ELR (cell line): ENCODE data around the gene FAM219A.
"Not testable (repeated sequence)": the region's sequence is repeated elsewhere in the genome, so short reads cannot be mapped to it uniquely, and the experiment has no call there.

ENCODE experiments used
- DNase-seq: peaks from one replicate; pipeline ENCODE4 v3.0.0-alpha.2; 2015; ENCODE audit warnings: low read depth

The FAM219A gene

GRCh38 chr9:34482746-34483145 lies 24.4 kb upstream of the FAM219A start:
- not testable (repeated sequence) for DNase-seq

DNA sequence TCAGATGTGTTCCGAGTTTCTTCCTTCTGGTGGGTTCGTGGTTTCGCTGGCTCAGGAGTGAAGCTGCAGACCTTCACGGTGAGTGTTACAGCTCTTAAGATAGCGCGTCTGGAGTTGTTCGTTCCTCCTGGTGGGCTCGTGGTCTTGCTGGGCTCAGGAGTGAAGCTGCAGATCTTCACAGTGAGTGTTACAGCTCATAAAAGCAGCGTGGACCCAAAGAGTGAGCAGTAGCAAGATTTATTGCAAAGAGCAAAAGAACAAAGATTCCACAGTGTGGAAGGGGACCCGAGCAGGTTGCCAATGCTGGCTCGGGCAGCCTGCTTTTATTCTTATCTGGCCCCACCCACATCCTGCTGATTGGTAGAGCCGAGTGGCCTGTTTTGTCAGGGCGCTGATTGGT lies 23.2 kb upstream of the FAM219A start:
- not testable (repeated sequence) for DNase-seq

DNA sequence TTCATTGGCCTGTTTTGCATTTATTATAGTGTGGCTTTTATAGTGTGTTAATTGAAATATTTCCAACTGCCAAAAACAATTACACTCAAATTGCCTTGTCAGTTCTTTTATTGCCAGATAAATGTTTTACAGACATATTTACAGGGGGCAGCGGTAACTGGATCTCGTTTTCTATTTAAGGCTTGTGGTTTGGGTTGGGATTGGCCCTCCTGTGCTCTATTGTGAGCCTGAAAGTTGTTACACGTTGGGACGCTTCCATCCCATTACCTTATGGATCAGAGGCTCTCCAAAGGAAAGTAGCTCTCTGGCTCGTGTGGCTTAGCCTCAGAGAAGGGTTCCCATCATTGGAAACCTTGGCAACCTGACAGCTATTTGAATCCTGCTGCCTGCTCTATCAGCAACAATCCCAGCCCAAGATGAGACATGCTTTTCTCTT lies 21.1 kb upstream of the FAM219A start:
- DNase-seq = no peak

DNA sequence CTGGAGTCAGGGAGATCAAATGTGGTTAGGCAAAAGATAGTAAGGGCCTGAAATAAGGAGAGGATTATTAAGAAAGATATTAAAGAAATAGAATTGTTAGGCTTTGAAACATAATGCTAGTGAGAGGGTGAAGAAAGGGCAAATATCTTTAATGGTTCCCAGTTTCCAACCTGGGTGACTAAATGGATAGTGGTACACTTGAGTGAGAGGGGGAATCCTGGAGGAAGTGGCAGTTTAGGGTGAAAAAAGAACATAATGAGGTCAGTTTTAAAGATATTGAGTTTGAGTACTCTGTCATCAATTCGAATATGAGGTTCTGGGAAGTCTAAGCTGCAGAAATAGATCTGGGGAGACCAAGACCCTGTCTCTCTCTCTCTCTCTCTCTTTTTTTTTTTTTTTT lies 19.2 kb upstream of the FAM219A start:
- no peak for DNase-seq

DNA sequence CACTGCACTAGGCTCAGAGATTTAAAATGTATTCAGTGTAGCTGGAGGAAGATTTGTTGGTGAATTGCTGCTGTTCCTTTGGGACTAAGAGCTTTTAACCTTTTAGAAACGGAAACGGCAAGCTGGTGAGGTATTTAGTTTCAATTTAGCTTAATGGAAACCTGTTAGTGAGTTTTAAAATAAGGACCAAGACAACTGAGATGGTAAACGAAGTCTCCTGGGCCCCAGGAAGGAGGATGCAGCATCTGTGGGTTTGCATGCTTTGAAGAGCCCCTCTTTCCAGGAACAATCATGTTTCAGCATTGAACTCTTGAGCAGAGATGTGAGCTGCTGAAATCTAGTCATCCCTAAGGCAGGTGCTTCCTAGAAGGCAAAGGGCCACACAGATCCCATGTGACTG lies 16.7 kb upstream of the FAM219A start:
- DNase-seq = no peak

DNA sequence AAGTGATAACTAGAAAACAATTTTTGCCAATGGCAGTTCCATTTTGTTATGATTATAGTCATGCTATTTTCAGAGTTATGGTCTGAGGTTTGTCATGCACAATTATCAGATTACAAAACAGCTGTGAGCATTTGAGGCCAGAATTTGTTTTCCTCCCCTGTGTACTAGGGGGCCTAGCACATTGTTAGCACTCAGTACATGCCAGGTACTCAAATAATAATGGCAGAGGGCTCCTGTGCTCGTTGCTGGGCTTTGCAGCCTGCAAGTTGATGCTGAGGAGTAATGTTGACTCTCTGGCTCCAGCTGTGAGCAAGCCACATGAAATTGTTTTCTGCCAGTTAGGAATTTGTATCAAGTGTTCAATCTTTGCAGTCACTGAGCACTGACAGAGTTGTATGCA lies 7.1 kb upstream of the FAM219A start:
- DNase-seq = no peak

GRCh38 chr9:34464571-34464970 lies 6.2 kb upstream of the FAM219A start:
- no peak for DNase-seq

DNA sequence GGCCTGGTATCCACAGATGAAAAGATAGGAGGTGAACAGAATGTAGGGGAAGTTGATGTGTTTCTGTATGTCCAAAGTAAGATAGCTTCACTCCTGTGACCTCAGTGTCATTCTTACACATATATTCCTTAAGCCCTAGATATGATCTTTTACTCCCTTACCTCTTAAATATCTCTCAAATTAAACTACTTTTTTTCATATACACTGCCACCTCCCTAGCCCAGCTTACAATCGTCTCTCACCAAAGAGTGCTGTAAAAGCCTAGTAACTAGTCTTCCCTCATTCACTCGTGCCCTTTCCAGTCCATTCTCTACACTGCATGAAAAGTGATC lies 5.5 kb upstream of the FAM219A start:
- no peak for DNase-seq

DNA sequence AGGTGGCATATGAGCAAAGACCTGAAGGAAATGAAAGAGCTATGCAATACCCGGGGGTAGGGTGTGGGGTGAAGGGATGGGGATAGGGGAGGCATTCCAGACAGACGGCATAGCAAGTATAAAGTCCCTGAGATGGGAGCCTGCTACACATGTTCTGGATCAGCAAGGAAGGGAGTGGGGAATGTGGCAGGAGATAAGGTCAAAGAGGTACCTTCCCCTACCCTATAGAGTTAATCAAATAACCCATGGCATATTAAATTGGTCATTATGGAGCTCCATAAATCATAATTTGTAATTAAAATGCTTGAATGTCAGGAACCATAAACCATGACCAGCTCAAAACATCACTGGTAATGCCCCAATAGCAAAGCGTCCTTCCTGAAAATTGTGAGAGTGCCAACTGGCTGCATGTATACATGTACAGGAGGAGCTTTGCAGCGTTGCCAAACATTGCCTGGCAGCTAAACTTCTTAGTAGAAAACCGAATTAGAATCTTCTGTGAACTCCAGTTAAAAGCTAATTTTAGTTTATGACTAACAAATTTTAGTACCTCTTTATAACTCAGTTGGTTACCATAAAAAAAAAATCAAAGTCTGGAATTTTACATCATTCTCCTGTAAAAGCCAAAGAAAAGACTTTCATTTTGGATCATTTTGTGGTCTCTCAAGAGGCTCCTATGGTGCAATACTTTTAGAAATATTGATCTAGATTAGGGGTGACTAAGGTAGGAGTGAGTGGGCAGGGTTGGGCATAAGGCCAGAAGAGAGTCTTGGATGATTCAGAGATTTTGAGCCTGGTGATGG lies 4.9 kb upstream of the FAM219A start:
- DNase-seq = peak; percentile 90

- peak; percentile 51 for DNase-seq
Observed at GRCh38 chr9:34459941-34460340, 1.6 kb upstream of the FAM219A start.

GRCh38 chr9:34459356-34459755 lies 986 bp upstream of the FAM219A start:
- no peak for DNase-seq

DNA sequence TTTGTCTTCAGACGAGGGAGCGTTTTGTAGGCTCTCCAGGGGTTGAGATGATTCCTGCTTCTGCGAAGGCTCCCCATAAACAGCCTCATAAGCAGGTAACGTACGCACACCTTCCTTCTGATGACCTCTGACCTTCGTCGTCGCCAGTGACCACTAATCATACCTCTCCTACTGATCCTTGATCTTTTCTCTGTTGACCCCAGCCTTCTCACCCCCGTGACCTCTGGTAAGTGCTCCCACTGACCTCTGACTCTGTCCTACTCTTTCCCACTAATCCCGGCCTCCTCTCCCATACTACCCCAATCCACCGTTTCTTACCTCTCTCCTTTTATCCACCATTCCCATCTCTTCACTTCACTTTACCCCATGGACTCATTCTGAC lies 580 bp upstream of the FAM219A start:
- DNase-seq = no peak

GRCh38 chr9:34457266-34458012 lies 931 bp downstream of the FAM219A start:
- DNase-seq = peak; percentile 84

DNA sequence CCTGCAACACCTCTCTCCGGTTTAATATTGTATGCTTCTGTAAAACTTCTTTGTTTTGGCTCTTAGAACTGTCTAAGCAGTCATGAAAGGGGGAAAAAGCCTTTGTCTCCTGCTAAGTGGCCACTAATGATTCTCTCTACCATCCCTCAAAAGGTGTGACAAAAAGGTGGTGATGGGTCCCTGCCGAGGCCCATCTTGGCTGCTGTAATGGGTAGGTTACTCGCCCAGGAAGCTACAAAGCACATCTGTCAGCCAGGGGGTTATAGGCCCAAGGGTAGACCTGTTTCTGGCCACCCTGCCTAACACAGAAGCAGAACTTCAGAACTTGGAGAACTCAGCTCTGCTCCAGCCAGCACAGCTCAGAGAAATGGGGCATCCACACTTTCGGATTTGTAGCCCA lies 1.6 kb downstream of the FAM219A start:
- DNase-seq = no peak

- no peak for DNase-seq
Observed at GRCh38 chr9:34456151-34456550, 2.2 kb downstream of the FAM219A start.

DNA sequence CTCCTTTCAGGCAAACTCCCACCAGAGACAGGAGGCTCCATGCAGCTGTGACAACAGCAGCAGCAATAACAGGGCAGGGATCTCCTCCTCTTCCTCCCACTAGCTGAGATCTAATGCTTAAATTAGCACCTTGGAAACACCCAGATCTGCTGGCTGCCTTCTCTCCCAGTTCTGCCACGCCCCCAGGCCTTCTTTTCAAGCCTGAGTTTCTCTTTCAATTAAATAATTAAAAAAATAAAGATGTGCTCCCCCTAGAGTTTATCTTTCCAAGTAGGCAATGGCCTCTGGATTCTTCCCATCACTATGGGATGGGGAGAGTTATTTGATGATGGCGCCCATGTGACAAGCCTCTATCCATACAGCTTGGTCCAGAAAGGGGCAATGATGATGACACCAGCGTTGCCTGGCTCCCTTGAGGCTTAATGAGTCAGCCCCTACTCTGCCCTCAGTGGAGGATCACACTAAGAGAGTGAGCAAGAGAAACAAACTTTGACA lies 3.8 kb downstream of the FAM219A start:
- DNase-seq = peak; percentile 88

DNA sequence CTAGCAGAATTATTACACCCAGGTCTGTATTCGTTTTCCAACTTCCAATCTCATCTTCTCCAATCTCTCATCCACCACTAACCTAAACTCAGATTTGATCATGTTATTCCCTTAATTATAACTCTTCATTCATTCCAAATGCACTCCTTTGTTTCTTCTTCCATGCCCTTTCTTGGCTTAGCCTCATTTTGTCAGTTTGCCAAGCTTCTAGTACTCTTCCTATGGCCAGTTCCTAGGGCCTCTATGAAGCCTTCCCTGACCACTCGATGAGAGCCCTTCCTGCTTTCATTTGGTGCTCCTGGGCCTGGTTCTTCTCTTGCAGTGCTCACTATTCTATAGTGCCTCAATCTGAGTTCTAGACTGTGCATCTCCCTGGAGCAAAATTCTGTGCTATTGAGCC lies 5.8 kb downstream of the FAM219A start:
- no peak for DNase-seq

GRCh38 chr9:34451545-34451944 lies 6.8 kb downstream of the FAM219A start:
- DNase-seq = peak; percentile 57

DNA sequence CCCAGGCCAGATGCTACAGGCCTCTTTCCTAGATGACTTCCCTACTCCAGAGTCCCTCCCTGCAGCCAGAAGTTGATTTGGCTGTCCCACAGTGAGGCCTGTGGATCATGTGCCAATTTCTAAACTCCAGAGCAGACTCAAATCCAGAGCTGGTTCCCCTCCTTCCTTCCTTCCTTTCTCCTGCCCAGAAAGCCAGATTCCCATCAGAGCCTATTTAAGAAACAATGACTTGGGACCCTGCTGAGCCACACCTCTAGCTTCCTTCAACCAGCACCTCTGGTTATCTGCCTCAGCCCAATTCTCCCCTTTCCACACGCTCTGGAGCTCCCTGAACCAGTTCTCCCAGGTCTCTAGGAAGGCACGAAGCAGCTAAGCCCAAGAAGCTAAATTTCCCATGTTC lies 7.2 kb downstream of the FAM219A start:
- DNase-seq = no peak

DNA sequence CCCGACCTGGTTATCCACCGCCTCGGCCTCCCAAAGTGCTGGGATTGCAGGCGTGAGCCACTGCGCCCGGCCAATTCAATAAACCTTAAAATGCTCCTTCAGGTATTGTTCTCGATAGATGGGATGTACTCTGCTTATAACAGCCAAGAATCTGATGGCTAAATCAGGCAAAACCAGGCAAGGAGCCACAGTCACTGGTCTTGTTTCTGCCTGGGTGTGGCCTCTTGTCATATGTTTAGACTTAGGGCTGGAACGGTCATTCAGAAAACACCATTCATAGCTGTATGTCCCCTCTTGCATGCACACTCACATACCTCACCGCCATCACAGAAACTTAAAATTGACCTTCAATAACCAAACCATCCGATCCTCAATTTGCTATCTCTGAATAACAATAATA lies 7.7 kb downstream of the FAM219A start:
- no peak for DNase-seq

- no peak for DNase-seq
Observed at GRCh38 chr9:34446951-34447350, 11.4 kb downstream of the FAM219A start.

- no peak for DNase-seq
Observed at GRCh38 chr9:34446468-34446891, 11.9 kb downstream of the FAM219A start.

DNA sequence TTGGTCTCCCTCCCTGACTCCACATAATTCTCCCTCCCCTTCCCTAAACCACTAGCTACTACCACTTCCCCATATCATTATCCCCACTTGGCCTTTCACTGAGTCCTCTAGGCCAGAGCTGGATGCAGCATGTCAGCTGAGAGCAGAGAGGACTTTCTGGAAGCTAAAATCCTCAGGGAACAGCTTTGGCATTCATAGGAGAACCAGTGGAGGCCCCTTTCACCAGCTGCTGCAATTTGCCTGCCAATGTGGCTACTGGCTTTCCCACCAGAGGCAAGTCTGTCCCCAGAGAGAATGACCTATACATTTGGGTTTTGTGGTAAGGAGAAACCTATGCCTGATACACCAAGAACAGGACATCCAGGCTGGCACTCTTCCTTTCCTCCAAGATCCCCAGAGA lies 14.4 kb downstream of the FAM219A start:
- no peak for DNase-seq

DNA sequence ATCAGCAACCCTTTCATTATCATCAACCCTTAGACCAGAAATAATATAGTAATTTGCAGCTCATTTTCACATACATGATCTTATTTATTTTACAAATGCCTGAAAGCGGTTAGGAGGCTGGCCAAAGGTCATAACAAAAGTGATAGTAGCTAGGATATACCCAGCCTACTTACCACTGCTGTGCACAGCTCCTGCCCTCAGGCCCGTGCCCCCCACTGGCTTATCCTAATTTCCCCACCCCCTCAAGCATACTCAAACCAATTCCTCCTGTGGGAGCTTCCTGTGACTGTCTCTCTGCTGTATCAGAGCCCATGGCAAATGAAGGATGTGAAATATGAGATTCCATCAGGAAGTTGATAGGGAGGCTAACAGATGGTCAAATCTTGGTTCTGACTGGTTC lies 14.8 kb downstream of the FAM219A start:
- DNase-seq = no peak
